ENCODE measurements around the gene SPATS2L. TPM values are rescaled to one million over a fixed set of nuclear protein-coding genes. Genes with fewer than 3 reads are reported as not detected.

Gene SPATS2L
- polyA plus RNA-seq, 1 of the 3 experiments (the other 2 are of a cell fraction), result 86.8 TPM

DNA sequence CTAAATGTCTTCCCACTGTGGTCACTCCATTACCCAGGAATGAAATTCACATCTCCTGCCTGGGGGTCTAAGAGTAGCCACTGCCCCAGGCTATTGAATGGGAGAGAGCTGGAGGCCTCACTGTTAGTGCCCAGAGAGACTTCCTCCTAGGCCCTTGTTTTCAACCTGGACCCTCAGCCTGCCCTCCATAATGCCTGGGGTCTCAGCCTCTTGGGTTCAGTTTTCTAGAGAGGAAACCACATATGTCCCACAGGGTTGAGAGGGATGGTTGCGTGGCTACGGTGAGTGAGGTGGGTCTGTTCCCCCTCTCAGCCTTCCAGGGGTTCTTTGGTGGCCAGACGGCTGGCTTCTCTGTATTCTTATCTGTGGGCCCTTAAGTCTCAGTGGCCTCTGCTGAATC, 43.4 kb downstream of the SPATS2L start:
- DNase-seq, result no peak
- Histone ChIP-seq H3K9me3 (no peaks in the 10 kb centered on the region), H2AFZ (ENCODE audit: low read depth) (no peak overlapping the region), H3K27me3 (ENCODE audit: insufficient read depth) (no peaks in the 10 kb centered on the region), H3K79me2 (ENCODE audit: insufficient read depth) (peaks cover 94% of the 10 kb centered on the region), H3K4me1 (ENCODE audit: control insufficient read depth in 1 of 2, insufficient read depth in 2 of 2, low read depth in 1 of 2, low read length in 1 of 2) (peaks cover 3 to 7% of the 10 kb centered on the region in 2 experiments; a peak in 2 of 4 replicates), H4K20me1 (ENCODE audit: insufficient read depth) (peaks cover 12% of the 10 kb centered on the region), H3K4me3 (ENCODE audit: low read depth in 2 of 2, low read length in 1 of 2) (no peak overlapping the region), H3K36me3 (replicated peaks in 1 of 2; ENCODE audit: control insufficient read depth in 1 of 2, insufficient read depth in 2 of 2, low read length in 1 of 2) (no peaks in the 10 kb centered on the region), H3K9me2 (no peaks in the 10 kb centered on the region), H3K27ac (ENCODE audit: low read depth in 2 of 2, low read length in 1 of 2) (no peak overlapping the region), H3F3A (replicated peaks; ENCODE audit: insufficient read depth) (no peaks in the 10 kb centered on the region), H3K4me2 (no peak overlapping the region), H3K9ac (no peak overlapping the region)
- CTCF ChIA-PET, result no interaction called here
- TF ChIP-seq ELF1 (IDR thresholded peaks at IDR 0.05), result no peak
- TF ChIP-seq, protein P1, sequence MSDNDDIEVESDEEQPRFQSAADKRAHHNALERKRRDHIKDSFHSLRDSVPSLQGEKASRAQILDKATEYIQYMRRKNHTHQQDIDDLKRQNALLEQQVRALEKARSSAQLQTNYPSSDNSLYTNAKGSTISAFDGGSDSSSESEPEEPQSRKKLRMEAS (IDR thresholded peaks at IDR 0.05; ENCODE audit: low read depth), result no peak
- TF ChIP-seq NFIC (IDR thresholded peaks at IDR 0.05; ENCODE audit: borderline replicate concordance), result no peak
- TF ChIP-seq, protein P2, sequence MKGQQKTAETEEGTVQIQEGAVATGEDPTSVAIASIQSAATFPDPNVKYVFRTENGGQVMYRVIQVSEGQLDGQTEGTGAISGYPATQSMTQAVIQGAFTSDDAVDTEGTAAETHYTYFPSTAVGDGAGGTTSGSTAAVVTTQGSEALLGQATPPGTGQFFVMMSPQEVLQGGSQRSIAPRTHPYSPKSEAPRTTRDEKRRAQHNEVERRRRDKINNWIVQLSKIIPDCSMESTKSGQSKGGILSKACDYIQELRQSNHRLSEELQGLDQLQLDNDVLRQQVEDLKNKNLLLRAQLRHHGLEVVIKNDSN (IDR thresholded peaks at IDR 0.05; ENCODE audit: borderline replicate concordance, low read depth), result no peak
- no peak for TF ChIP-seq EP300 (IDR thresholded peaks at IDR 0.05; ENCODE audit: borderline replicate concordance in 1 of 2, low read depth in 1 of 2, low read length in 1 of 2)
- no peak for TF ChIP-seq MEF2A (IDR thresholded peaks at IDR 0.05; ENCODE audit: borderline replicate concordance, low read depth)
- no peak for TF ChIP-seq JUND (IDR thresholded peaks at IDR 0.05)
- no peak for TF ChIP-seq RXRA (IDR thresholded peaks at IDR 0.05; ENCODE audit: borderline replicate concordance, low read depth)
- TF ChIP-seq, protein P3, sequence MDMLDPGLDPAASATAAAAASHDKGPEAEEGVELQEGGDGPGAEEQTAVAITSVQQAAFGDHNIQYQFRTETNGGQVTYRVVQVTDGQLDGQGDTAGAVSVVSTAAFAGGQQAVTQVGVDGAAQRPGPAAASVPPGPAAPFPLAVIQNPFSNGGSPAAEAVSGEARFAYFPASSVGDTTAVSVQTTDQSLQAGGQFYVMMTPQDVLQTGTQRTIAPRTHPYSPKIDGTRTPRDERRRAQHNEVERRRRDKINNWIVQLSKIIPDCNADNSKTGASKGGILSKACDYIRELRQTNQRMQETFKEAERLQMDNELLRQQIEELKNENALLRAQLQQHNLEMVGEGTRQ (IDR thresholded peaks at IDR 0.05; ENCODE audit: borderline replicate concordance, low read depth, low read length), result no peak
- no peak for TF ChIP-seq TCF12 (IDR thresholded peaks at IDR 0.05)
- TF ChIP-seq POLR2AphosphoS5 (IDR thresholded peaks at IDR 0.05; ENCODE audit: low read depth, low read length), result no peak
- TF ChIP-seq CHD2 (IDR thresholded peaks at IDR 0.05; ENCODE audit: low read length, partially characterized antibody), result no peak
- TF ChIP-seq TAF1 (IDR thresholded peaks at IDR 0.05; ENCODE audit: borderline replicate concordance, low read depth, low read length), result no peak
- no peak for TF ChIP-seq GABPA (IDR thresholded peaks at IDR 0.05; ENCODE audit: low read depth)
- POLR2A ChIA-PET, result no interaction called here
- WGBS (ENCODE audit: low lambda C conversion rate), result 100% methylated on average over 3 of the region's 3 CpGs

DNA sequence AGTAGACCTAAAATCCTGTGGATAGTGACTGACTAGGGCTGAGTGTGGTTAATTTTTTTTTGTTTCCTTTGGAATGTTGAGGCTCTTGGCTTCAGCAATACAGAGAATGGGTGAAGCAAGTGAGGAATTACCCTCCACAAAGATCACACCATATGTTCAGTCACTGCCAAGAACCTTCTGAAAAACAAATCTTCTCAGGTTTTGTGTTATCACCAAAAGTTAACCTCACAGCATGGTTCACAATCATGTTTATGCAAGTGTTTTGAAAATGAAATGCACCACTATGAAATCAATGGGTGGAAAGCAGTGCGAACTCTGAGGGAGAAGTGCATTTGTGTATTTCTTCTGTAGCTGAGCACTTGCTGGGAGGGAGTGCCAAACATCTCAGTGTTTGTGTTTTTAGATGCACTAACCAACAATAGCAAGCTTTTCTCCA, 44.4 kb downstream of the SPATS2L start:
- H3F3A ChIP-seq (replicated peaks; ENCODE audit: insufficient read depth), result no peaks in the 10 kb centered on the region
- H3K9ac ChIP-seq, result no peak overlapping the region
- WGBS (ENCODE audit: low lambda C conversion rate), result 100% methylated on average over 1 of the region's 1 CpG
- peaks cover 10% of the 10 kb centered on the region for H4K20me1 ChIP-seq (ENCODE audit: insufficient read depth)
- H3K9me2 ChIP-seq, result no peaks in the 10 kb centered on the region
- no peak overlapping the region for H3K4me2 ChIP-seq
- ChIA-PET CTCF (no interaction called here), POLR2A (no interaction called here)
- no peak for DNase-seq
- no peaks in the 10 kb centered on the region for H3K27me3 ChIP-seq (ENCODE audit: insufficient read depth)
- no peaks in the 10 kb centered on the region for H3K9me3 ChIP-seq
- H2AFZ ChIP-seq (ENCODE audit: low read depth), result no peak overlapping the region
- H3K36me3 ChIP-seq (replicated peaks in 1 of 2; ENCODE audit: control insufficient read depth in 1 of 2, insufficient read depth in 2 of 2, low read length in 1 of 2), result no peaks in the 10 kb centered on the region
- H3K4me1 ChIP-seq (ENCODE audit: control insufficient read depth in 1 of 2, insufficient read depth in 2 of 2, low read depth in 1 of 2, low read length in 1 of 2), result peaks cover 3 to 7% of the 10 kb centered on the region in 2 experiments; a peak in 2 of 4 replicates
- H3K4me3 ChIP-seq (ENCODE audit: low read depth in 2 of 2, low read length in 1 of 2), result no peak overlapping the region
- no peak overlapping the region for H3K27ac ChIP-seq (ENCODE audit: low read depth in 2 of 2, low read length in 1 of 2)
- no peak for TF ChIP-seq EZH2phosphoT487 (IDR thresholded peaks at IDR 0.05; ENCODE audit: borderline replicate concordance, low read depth)
- peaks cover 93% of the 10 kb centered on the region for H3K79me2 ChIP-seq (ENCODE audit: insufficient read depth)
